Liver (tissue), 9 donors: Measurements from ENCODE around the gene CDH15. TPM values are rescaled to one million over a fixed set of nuclear protein-coding genes. Genes with fewer than 3 reads are reported as not detected.

ENCODE experiments used
- DNase-seq: peaks from one replicate; pipeline ENCODE4 v3.0.0-alpha.2; 2017; ENCODE audit warnings: low spot score
- H3K27ac ChIP-seq, 2 donors: one replicate each; pipeline ENCODE4 v1.7.0; 2013; ENCODE audit warnings: inconsistent platforms in 2 of 2, low read length in 2 of 2, control low read depth in 1 of 2, low read depth in 1 of 2, mild to moderate bottlenecking in 1 of 2
- H3K27me3 ChIP-seq, 4 donors: one replicate each; pipeline versions ENCODE4 v1.6.1 to v1.7.0; 2013; ENCODE audit warnings: low read length in 3 of 4, inconsistent platforms in 1 of 4, mild to moderate bottlenecking in 1 of 4, moderate library complexity in 1 of 4; ENCODE audit not compliant: control insufficient read depth in 4 of 4, insufficient read depth in 4 of 4
- H3K36me3 ChIP-seq, 4 donors: one replicate each; pipeline versions ENCODE4 v1.6.1 to v1.7.0; 2013; ENCODE audit warnings: low read length in 3 of 4, mild to moderate bottlenecking in 3 of 4, low read depth in 1 of 4, moderate library complexity in 1 of 4; ENCODE audit not compliant: control insufficient read depth in 4 of 4, insufficient read depth in 3 of 4
- H3K4me1 ChIP-seq, 4 donors: one replicate each; pipeline versions ENCODE4 v1.6.1 to v1.7.0; 2013; ENCODE audit warnings: low read length in 3 of 4, mild to moderate bottlenecking in 3 of 4, moderate library complexity in 1 of 4; ENCODE audit not compliant: control insufficient read depth in 4 of 4, insufficient read depth in 4 of 4
- H3K4me3 ChIP-seq, 3 donors: one replicate each; pipeline versions ENCODE4 v1.6.1 to v1.7.0; 2013; ENCODE audit warnings: low read length in 3 of 3, control low read depth in 1 of 3, low read depth in 1 of 3, mild to moderate bottlenecking in 1 of 3
- H3K9ac ChIP-seq, 2 donors: one replicate each; pipeline ENCODE4 v1.7.0; 2013; ENCODE audit warnings: low read length in 2 of 2, mild to moderate bottlenecking in 2 of 2, moderate library complexity in 2 of 2, control low read depth in 1 of 2, low read depth in 1 of 2
- H3K9me3 ChIP-seq, 4 donors: one replicate each; pipeline versions ENCODE4 v1.6.1 to v1.7.0; 2013; ENCODE audit warnings: low read length in 3 of 4; ENCODE audit not compliant: control insufficient read depth in 4 of 4
- ATF3 ChIP-seq: IDR thresholded peaks from 2 replicates; pipeline ENCODE4 v1.6.1; 2016; ENCODE audit warnings: antibody characterized with exemption
- EGR1 ChIP-seq, 2 donors: IDR thresholded peaks; 2 replicates each; pipeline ENCODE4 v1.6.1; 2016 to 2018; ENCODE audit warnings: antibody characterized with exemption in 2 of 2, low read depth in 2 of 2
- FOXA1 ChIP-seq: IDR thresholded peaks from 2 replicates; pipeline ENCODE4 v1.6.1; 2016; ENCODE audit warnings: antibody characterized with exemption
- FOXA2 ChIP-seq: IDR thresholded peaks from 2 replicates; pipeline ENCODE4 v1.6.1; 2016; ENCODE audit warnings: antibody characterized with exemption
- HNF4A ChIP-seq, 2 donors: conservative IDR thresholded peaks; 2 replicates each; pipeline ENCODE4 v1.6.1; 2016; ENCODE audit warnings: antibody characterized with exemption in 2 of 2, mild to moderate bottlenecking in 2 of 2
- HNF4G ChIP-seq: IDR thresholded peaks from 2 replicates; pipeline ENCODE4 v1.6.1; 2016; ENCODE audit warnings: antibody characterized with exemption
- JUND ChIP-seq, 2 donors: IDR thresholded peaks; 2 replicates each; pipeline ENCODE4 v1.6.1; 2016; ENCODE audit warnings: antibody characterized with exemption in 2 of 2
- NR2F2 ChIP-seq: IDR thresholded peaks from 2 replicates; pipeline ENCODE4 v1.6.1; 2016; ENCODE audit warnings: antibody characterized with exemption
- REST ChIP-seq: IDR thresholded peaks from 2 replicates; pipeline ENCODE4 v1.6.1; 2016; ENCODE audit warnings: antibody characterized with exemption, mild to moderate bottlenecking
- RXRA ChIP-seq, 2 donors: IDR thresholded peaks; 2 replicates each; pipeline ENCODE4 v1.6.1; 2017 to 2018; ENCODE audit warnings: antibody characterized with exemption in 2 of 2, mild to moderate bottlenecking in 1 of 2
- SP1 ChIP-seq: IDR thresholded peaks from 2 replicates; pipeline ENCODE4 v1.6.1; 2018; ENCODE audit warnings: antibody characterized with exemption, mild to moderate bottlenecking
- TAF1 ChIP-seq: conservative IDR thresholded peaks from 2 replicates; pipeline ENCODE4 v1.6.1; 2016; ENCODE audit warnings: antibody characterized with exemption, mild to moderate bottlenecking
- YY1 ChIP-seq: IDR thresholded peaks from 2 replicates; pipeline ENCODE4 v1.6.1; 2016; ENCODE audit warnings: antibody characterized with exemption, mild to moderate bottlenecking
- ZBTB33 ChIP-seq: IDR thresholded peaks from 2 replicates; pipeline ENCODE4 v1.6.1; 2016; ENCODE audit warnings: antibody characterized with exemption
- WGBS: extraction: QIAGEN DNeasy Blood & Tissue Kit; methylation state at CpG from one replicate; pipeline ENCODE4 v1.1.7; 2013; 5-methylcytosine and 5-hydroxymethylcytosine counted together
- polyA plus RNA-seq, 2 donors: library from polyadenylated mRNA; stranded (reverse) in 1 of 2; unstranded in 1 of 2; fragments of 200-250 nt in 1 of 2; fragments of >200 nt in 1 of 2; fragmentation: Nextera tagmentation in 1 of 2; extraction: Ambion mirVana in 1 of 2; gene quantifications; one replicate each; pipeline versions ENCODE4 v1.2.1 to v1.2.3, GENCODE V29; 2013 to 2015
- total RNA-seq, 2 donors: library from RNA; depleted of rRNA; stranded (reverse); fragments of >200 nt; gene quantifications; one replicate each; pipeline ENCODE4 v1.2.3, GENCODE V29; 2014
- donor health status: healthy.
- donor health status: healthy.
- donor health status: healthy.
- donor health status: healthy.
- donor health status: healthy.

CDH15 gene
- total and polyA plus RNA-seq, 4 donors, result 0.12 TPM; not detected in 3

- Histone ChIP-seq H3K4me3 (no peak overlapping the region), H3K36me3 (no peaks in the 10 kb centered on the region), H3K9ac (no peak overlapping the region), H3K27ac (no peak overlapping the region), H3K9me3 (no peaks in the 10 kb centered on the region), H3K4me1 (peaks cover 3 to 13% (median 5%) of the 10 kb centered on the region in 4 donors), H3K27me3 (peaks cover 0 to 3% (median 0%) of the 10 kb centered on the region in 4 donors)
- 84% methylated on average over 11 of the region's 11 CpGs for WGBS
- no peak for DNase-seq
- TF ChIP-seq JUND (IDR thresholded peaks at IDR 0.05), result no peak
- TF ChIP-seq HNF4A (conservative IDR thresholded peaks at IDR 0.05), result no peak
- TF ChIP-seq ZBTB33, result no peak
Observed at GRCh38 chr16:89172171-89172527, 601 bp downstream of the CDH15 start.

- TF ChIP-seq HNF4A (conservative IDR thresholded peaks at IDR 0.05), result peak; percentile 7 to 13
- TF ChIP-seq FOXA2, result no peak
- no peak overlapping the region for H3K27ac ChIP-seq
- H3K4me1 ChIP-seq, result peaks cover 3 to 8% (median 4%) of the 10 kb centered on the region in 4 donors
- no peak for DNase-seq
- peaks cover 0 to 3% (median 0%) of the 10 kb centered on the region in 4 donors for H3K27me3 ChIP-seq
- 52% methylated on average over 13 of the region's 13 CpGs for WGBS
- H3K4me3 ChIP-seq, result no peak overlapping the region
- H3K9me3 ChIP-seq, result no peaks in the 10 kb centered on the region
- no peak overlapping the region for H3K9ac ChIP-seq
- no peaks in the 10 kb centered on the region for H3K36me3 ChIP-seq
Observed at GRCh38 chr16:89172528-89173173, 1.1 kb downstream of the CDH15 start.

GRCh38 chr16:89173174-89173921 is 1.8 kb downstream of the CDH15 start:
- peaks cover 3 to 8% (median 4%) of the 10 kb centered on the region in 4 donors for H3K4me1 ChIP-seq
- no peak overlapping the region for H3K4me3 ChIP-seq
- no peak overlapping the region for H3K9ac ChIP-seq
- TF ChIP-seq SP1, result no peak
- TF ChIP-seq REST, result no peak
- no peak for TF ChIP-seq YY1
- TF ChIP-seq TAF1, result no peak
- TF ChIP-seq NR2F2, result no peak
- no peak for TF ChIP-seq FOXA1
- no peak for TF ChIP-seq HNF4G
- TF ChIP-seq EGR1 (IDR thresholded peaks at IDR 0.05; ENCODE audit: low read depth in 2 of 2), result no peak
- TF ChIP-seq RXRA (IDR thresholded peaks at IDR 0.05), result no peak
- TF ChIP-seq ATF3, result no peak
- TF ChIP-seq HNF4A (conservative IDR thresholded peaks at IDR 0.05), result no peak
- no peak for DNase-seq
- no peaks in the 10 kb centered on the region for H3K9me3 ChIP-seq
- H3K36me3 ChIP-seq, result no peaks in the 10 kb centered on the region
- H3K27me3 ChIP-seq, result peaks cover 0 to 3% (median 0%) of the 10 kb centered on the region in 4 donors
- no peak overlapping the region for H3K27ac ChIP-seq
- WGBS, result 67% methylated on average over 11 of the region's 11 CpGs
